ENCODE results near the gene MAFG. TPM values are rescaled to one million over a fixed set of nuclear protein-coding genes. Genes with fewer than 3 reads are reported as not detected.
A peak's percentile ranks its signal among the peaks of the same experiment; 100 is the strongest.

MAFG gene
- total and polyA plus RNA-seq, 9 of the 15 experiments (the other 6 are each of a cell fraction or from before 2014, with no cell fraction given), result 1.1 to 58.1 (median 24.9) TPM

DNA sequence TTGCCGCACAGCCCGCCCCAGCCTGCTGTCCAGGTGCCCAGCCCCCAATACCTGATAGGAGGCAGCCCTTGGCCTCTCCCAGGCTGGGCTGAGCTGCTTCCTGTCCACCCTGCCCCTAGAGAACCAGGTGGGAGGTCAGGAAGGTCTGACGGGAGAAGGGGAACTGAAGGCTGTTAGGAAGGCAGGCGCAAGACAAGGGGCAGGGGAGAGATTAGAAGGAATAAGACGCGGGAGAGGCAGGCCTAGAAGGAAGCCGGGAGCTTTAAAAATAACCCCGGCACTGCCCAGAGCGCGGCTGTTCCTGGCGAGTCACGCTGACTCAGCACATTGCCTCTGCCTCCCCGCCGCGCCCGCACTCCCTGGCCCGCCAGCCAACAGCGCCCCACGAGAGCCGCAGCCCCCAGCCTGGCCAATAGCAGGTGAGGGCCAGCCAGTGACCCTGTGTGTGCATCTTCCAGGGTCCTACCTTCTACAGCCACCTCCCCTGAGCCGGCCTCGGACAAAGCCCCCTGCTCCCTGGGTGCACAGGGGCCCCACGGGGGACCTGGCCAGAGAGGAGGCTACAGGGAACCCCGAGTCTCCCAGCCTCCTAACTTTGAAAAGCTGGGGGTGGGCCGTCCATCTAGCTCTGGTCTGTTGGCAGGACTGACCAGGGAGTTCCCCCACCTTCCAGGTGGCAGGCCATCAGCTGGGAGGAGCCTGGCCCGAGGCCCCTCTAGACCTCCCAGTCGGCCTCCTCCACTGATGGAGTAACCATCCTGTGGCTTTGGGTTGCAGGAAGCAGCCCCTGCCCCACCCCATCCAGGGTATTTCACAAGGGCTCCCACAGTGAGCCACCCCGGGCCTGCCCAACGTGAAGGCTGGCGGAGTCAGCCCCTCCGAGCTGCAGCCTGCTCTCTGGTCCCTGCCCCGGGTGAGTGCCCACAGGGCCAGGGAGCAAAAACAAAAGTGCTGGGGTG, 4.0 kb downstream of the MAFG start (continued):
- TF ChIP-seq, protein P1, sequence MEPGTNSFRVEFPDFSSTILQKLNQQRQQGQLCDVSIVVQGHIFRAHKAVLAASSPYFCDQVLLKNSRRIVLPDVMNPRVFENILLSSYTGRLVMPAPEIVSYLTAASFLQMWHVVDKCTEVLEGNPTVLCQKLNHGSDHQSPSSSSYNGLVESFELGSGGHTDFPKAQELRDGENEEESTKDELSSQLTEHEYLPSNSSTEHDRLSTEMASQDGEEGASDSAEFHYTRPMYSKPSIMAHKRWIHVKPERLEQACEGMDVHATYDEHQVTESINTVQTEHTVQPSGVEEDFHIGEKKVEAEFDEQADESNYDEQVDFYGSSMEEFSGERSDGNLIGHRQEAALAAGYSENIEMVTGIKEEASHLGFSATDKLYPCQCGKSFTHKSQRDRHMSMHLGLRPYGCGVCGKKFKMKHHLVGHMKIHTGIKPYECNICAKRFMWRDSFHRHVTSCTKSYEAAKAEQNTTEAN (CRISPR knock-in tag; IDR thresholded peaks at IDR 0.05), result 0 out of 2 replicates have a peak, but pooled peaks have one; percentile 56
- TF ChIP-seq TCF7 (IDR thresholded peaks at IDR 0.05; ENCODE audit: borderline replicate concordance) (0 out of 2 replicates have a peak, but pooled peaks have one; percentile 41), SIN3A (IDR thresholded peaks at IDR 0.05; ENCODE audit: borderline replicate concordance in 2 of 2, control insufficient read depth in 1 of 2, low read depth in 2 of 2, low read length in 2 of 2) (peak in 1 of 2 experiments; percentile 65; a peak in 1 of 4 replicates), NONO (IDR thresholded peaks at IDR 0.05; ENCODE audit: low read depth in 2 of 2, low read length in 1 of 2) (no peak; a peak in 1 of 4 replicates), ZBTB9 (CRISPR knock-in tag; IDR thresholded peaks at IDR 0.05) (peak; percentile 76; the same call in 1 of the 2 replicates), HDAC2 (IDR thresholded peaks at IDR 0.05) (peak; percentile 57), KLF1 (tag; IDR thresholded peaks at IDR 0.05) (no peak), SMAD4 (CRISPR knock-in tag; conservative IDR thresholded peaks at IDR 0.05) (peak; percentile 87), KAT7 (CRISPR knock-in tag; IDR thresholded peaks at IDR 0.05; ENCODE audit: borderline replicate concordance) (no peak), NR2C2 (CRISPR knock-in tag; IDR thresholded peaks at IDR 0.05) (no peak), NR2C2 (tag; IDR thresholded peaks at IDR 0.05) (peak; percentile 73), FOXK2 (conservative IDR thresholded peaks at IDR 0.05 in 1 of 2, IDR thresholded peaks at IDR 0.05 in 1 of 2; ENCODE audit: low read depth in 2 of 2) (0 out of 4 replicates have a peak, but pooled peaks of 1 of the 2 experiments have one; percentile 21), ZNF395 (CRISPR knock-in tag; IDR thresholded peaks at IDR 0.05) (peak; percentile 86)
- TF ChIP-seq, protein P2, sequence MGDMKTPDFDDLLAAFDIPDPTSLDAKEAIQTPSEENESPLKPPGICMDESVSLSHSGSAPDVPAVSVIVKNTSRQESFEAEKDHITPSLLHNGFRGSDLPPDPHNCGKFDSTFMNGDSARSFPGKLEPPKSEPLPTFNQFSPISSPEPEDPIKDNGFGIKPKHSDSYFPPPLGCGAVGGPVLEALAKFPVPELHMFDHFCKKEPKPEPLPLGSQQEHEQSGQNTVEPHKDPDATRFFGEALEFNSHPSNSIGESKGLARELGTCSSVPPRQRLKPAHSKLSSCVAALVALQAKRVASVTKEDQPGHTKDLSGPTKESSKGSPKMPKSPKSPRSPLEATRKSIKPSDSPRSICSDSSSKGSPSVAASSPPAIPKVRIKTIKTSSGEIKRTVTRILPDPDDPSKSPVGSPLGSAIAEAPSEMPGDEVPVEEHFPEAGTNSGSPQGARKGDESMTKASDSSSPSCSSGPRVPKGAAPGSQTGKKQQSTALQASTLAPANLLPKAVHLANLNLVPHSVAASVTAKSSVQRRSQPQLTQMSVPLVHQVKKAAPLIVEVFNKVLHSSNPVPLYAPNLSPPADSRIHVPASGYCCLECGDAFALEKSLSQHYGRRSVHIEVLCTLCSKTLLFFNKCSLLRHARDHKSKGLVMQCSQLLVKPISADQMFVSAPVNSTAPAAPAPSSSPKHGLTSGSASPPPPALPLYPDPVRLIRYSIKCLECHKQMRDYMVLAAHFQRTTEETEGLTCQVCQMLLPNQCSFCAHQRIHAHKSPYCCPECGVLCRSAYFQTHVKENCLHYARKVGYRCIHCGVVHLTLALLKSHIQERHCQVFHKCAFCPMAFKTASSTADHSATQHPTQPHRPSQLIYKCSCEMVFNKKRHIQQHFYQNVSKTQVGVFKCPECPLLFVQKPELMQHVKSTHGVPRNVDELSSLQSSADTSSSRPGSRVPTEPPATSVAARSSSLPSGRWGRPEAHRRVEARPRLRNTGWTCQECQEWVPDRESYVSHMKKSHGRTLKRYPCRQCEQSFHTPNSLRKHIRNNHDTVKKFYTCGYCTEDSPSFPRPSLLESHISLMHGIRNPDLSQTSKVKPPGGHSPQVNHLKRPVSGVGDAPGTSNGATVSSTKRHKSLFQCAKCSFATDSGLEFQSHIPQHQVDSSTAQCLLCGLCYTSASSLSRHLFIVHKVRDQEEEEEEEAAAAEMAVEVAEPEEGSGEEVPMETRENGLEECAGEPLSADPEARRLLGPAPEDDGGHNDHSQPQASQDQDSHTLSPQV (IDR thresholded peaks at IDR 0.05), result peak; percentile 68; the same call in 1 of the 2 replicates
